Fibroblast of lung (primary cell): ENCODE results near the gene CSPG5. TPM values are rescaled to one million over a fixed set of nuclear protein-coding genes. Genes with fewer than 3 reads are reported as not detected.

Experiments
- DNase-seq, 2 donors: peaks; one replicate each; pipeline versions ENCODE4 v3.0.0 to v3.0.0-alpha.2; 2010; ENCODE audit warnings: low read depth in 2 of 2
- H2AFZ ChIP-seq: 2 replicates; pipeline ENCODE4 v1.5.1; 2012; ENCODE audit warnings: low read length, control low read depth, inconsistent platforms
- H3K27ac ChIP-seq: 2 replicates; pipeline ENCODE4 v1.5.1; 2011; ENCODE audit warnings: low read length, control low read depth; ENCODE audit not compliant: insufficient read depth
- H3K27me3 ChIP-seq: 2 replicates; pipeline ENCODE4 v1.5.1; 2011; ENCODE audit warnings: mild to moderate bottlenecking, low read length; ENCODE audit not compliant: control insufficient read depth, insufficient read depth
- H3K36me3 ChIP-seq: 2 replicates; pipeline ENCODE4 v1.5.1; 2011; ENCODE audit warnings: low read length; ENCODE audit not compliant: control insufficient read depth, insufficient read depth
- H3K4me1 ChIP-seq: 2 replicates; pipeline ENCODE4 v1.5.1; 2011; ENCODE audit warnings: low read length; ENCODE audit not compliant: control insufficient read depth, insufficient read depth; ENCODE audit errors: extremely low read depth
- H3K4me2 ChIP-seq: 2 replicates; pipeline ENCODE4 v1.5.1; 2011; ENCODE audit warnings: low read length, control low read depth; ENCODE audit not compliant: insufficient read depth; ENCODE audit errors: extremely low read depth
- H3K4me3 ChIP-seq, 4 experiments: fragments of 200-600 bp in 1 of 4; sonication (generic) in 1 of 4; replicated peaks in 1 of 4; 2 replicates each; pipeline ENCODE4 v1.5.1; 2011 to 2016; ENCODE audit warnings: low read length in 4 of 4, low read depth in 3 of 4, mild to moderate bottlenecking in 3 of 4, control low read depth in 2 of 4, inconsistent platforms in 1 of 4, mixed read lengths in 1 of 4; ENCODE audit not compliant: insufficient read depth in 1 of 4; ENCODE audit errors: control extremely low read depth in 1 of 4
- H3K79me2 ChIP-seq: 2 replicates; pipeline ENCODE4 v1.5.1; 2012; ENCODE audit warnings: mild to moderate bottlenecking, low read length, inconsistent platforms; ENCODE audit not compliant: control insufficient read depth, insufficient read depth
- H3K9ac ChIP-seq: 2 replicates; pipeline ENCODE4 v1.5.1; 2011; ENCODE audit warnings: mild to moderate bottlenecking, low read length, control low read depth; ENCODE audit not compliant: insufficient read depth
- H3K9me3 ChIP-seq: 2 replicates; pipeline ENCODE4 v1.5.1; 2012; ENCODE audit warnings: low read depth, low read length; ENCODE audit not compliant: control insufficient read depth, insufficient read depth
- H4K20me1 ChIP-seq: 2 replicates; pipeline ENCODE4 v1.5.1; 2011; ENCODE audit warnings: low read length; ENCODE audit not compliant: control insufficient read depth, insufficient read depth; ENCODE audit errors: extremely low read depth
- EZH2 ChIP-seq: IDR thresholded peaks from 2 replicates; pipeline ENCODE4 v1.5.1; 2012; ENCODE audit warnings: low read length, control low read depth, mild to moderate bottlenecking; ENCODE audit errors: missing control alignments
- polyA plus RNA-seq, 2 donors: library from polyadenylated mRNA; depleted of rRNA in 1 of 2; stranded (reverse) in 1 of 2; unstranded in 1 of 2; fragments of >200 nt; gene quantifications; 2 replicates each; pipeline ENCODE4 v1.2.1, GENCODE V29; 2011 to 2012; ENCODE audit warnings: missing spikeins in 1 of 2
- total RNA-seq: library from RNA; depleted of rRNA; stranded (reverse); fragments of >200 nt; gene quantifications from 2 replicates; pipeline ENCODE4 v1.2.1, GENCODE V29; 2014
- TF ChIP-seq, protein P1 (sequence below), 2 donors: IDR thresholded peaks in 1 of 2; conservative IDR thresholded peaks in 1 of 2; 1 replicate in 1 of 2; 2 replicates in 1 of 2; pipeline ENCODE4 v1.5.1; 2011 to 2012; ENCODE audit warnings: low read length in 2 of 2, control low read depth in 1 of 2, inconsistent platforms in 1 of 2, low read depth in 1 of 2, mild to moderate bottlenecking in 1 of 2

Gene CSPG5
- total and polyA plus RNA-seq, 2 donors (not counting 1 experiment from before 2014, with no cell fraction given) = 0.17 TPM; not detected in 1

- TF ChIP-seq, protein P1, sequence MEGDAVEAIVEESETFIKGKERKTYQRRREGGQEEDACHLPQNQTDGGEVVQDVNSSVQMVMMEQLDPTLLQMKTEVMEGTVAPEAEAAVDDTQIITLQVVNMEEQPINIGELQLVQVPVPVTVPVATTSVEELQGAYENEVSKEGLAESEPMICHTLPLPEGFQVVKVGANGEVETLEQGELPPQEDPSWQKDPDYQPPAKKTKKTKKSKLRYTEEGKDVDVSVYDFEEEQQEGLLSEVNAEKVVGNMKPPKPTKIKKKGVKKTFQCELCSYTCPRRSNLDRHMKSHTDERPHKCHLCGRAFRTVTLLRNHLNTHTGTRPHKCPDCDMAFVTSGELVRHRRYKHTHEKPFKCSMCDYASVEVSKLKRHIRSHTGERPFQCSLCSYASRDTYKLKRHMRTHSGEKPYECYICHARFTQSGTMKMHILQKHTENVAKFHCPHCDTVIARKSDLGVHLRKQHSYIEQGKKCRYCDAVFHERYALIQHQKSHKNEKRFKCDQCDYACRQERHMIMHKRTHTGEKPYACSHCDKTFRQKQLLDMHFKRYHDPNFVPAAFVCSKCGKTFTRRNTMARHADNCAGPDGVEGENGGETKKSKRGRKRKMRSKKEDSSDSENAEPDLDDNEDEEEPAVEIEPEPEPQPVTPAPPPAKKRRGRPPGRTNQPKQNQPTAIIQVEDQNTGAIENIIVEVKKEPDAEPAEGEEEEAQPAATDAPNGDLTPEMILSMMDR (conservative IDR thresholded peaks at IDR 0.05 in 1 of 2, IDR thresholded peaks at IDR 0.05 in 1 of 2; ENCODE audit: low read depth in 1 of 2, low read length in 2 of 2) = no peak
- no peak for TF ChIP-seq EZH2
- Histone ChIP-seq H3K9ac (no peak overlapping the region), H3K36me3 (no peaks in the 10 kb centered on the region), H3K79me2 (no peaks in the 10 kb centered on the region), H3K27ac (no peak overlapping the region), H3K4me1 (no peaks in the 10 kb centered on the region), H2AFZ (no peak overlapping the region), H3K4me3 (no peak overlapping the region), H3K9me3 (no peaks in the 10 kb centered on the region), H4K20me1 (peaks cover 2% of the 10 kb centered on the region), H3K27me3 (peaks cover 3% of the 10 kb centered on the region), H3K4me2 (no peak overlapping the region)
- DNase-seq = no peak
Observed at GRCh38 chr3:47556351-47556750, 22.3 kb downstream of the CSPG5 start.

DNA sequence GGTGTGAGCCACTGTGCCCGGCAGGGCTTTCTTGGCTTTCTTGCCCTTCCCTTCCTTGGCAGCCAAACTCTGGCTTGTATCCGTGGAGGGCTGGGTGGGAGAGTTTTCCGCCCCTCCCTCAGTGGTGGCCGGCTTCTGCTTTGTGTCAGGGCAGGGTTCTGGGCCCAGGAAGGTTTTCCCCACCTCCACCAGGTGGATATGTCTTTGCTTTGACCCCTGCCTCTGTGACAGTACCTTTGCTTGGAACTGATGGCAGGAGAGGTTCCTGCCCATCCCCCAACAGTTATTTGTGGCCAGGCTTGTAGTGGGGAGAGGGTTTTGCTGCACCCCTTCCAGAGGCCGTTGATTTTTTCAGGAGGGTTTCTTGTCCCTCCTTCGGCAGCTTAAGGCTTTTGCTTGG is 24.3 kb downstream of the CSPG5 start:
- Histone ChIP-seq H3K9me3 (no peaks in the 10 kb centered on the region), H3K9ac (no peak overlapping the region), H2AFZ (no peak overlapping the region), H4K20me1 (peaks cover 2% of the 10 kb centered on the region), H3K4me3 (no peak overlapping the region), H3K4me1 (no peaks in the 10 kb centered on the region), H3K4me2 (no peak overlapping the region), H3K36me3 (no peaks in the 10 kb centered on the region), H3K27me3 (peaks cover 6% of the 10 kb centered on the region), H3K79me2 (no peaks in the 10 kb centered on the region), H3K27ac (no peak overlapping the region)
- TF ChIP-seq, protein P1 (conservative IDR thresholded peaks at IDR 0.05 in 1 of 2, IDR thresholded peaks at IDR 0.05 in 1 of 2; ENCODE audit: low read depth in 1 of 2, low read length in 2 of 2) = no peak
- DNase-seq = no peak

- Histone ChIP-seq H3K4me2 (no peak overlapping the region), H3K9ac (no peak overlapping the region), H3K4me3 (no peak overlapping the region), H3K27ac (no peak overlapping the region), H3K27me3 (peaks cover 6% of the 10 kb centered on the region), H3K36me3 (no peaks in the 10 kb centered on the region), H4K20me1 (peaks cover 2% of the 10 kb centered on the region), H2AFZ (no peak overlapping the region), H3K79me2 (no peaks in the 10 kb centered on the region), H3K4me1 (no peaks in the 10 kb centered on the region), H3K9me3 (no peaks in the 10 kb centered on the region)
- DNase-seq = no peak
- TF ChIP-seq, protein P1 (conservative IDR thresholded peaks at IDR 0.05 in 1 of 2, IDR thresholded peaks at IDR 0.05 in 1 of 2; ENCODE audit: low read depth in 1 of 2, low read length in 2 of 2) = no peak
- no peak for TF ChIP-seq EZH2
Observed at GRCh38 chr3:47553407-47553806, 25.3 kb downstream of the CSPG5 start.
